Muscle layer of duodenum (tissue), 2 donors: ENCODE measurements around the gene HBEGF.
A peak's percentile ranks its signal among the peaks of the same experiment; 100 is the strongest.

Experiments
- H3K27ac ChIP-seq: one replicate; pipeline ENCODE4 v1.7.0; 2013; ENCODE audit warnings: mild to moderate bottlenecking, low read length
- H3K27me3 ChIP-seq: one replicate; pipeline ENCODE4 v1.7.0; 2013; ENCODE audit warnings: low read depth, mild to moderate bottlenecking, control low read depth, low read length
- H3K36me3 ChIP-seq, 2 donors: one replicate each; pipeline ENCODE4 v1.7.0; 2013; ENCODE audit warnings: low read length in 2 of 2, control low read depth in 1 of 2, mild to moderate bottlenecking in 1 of 2; ENCODE audit not compliant: insufficient read depth in 2 of 2, control insufficient read depth in 1 of 2
- H3K4me1 ChIP-seq, 2 donors: one replicate each; pipeline ENCODE4 v1.7.0; 2013; ENCODE audit warnings: low read length in 2 of 2, mild to moderate bottlenecking in 2 of 2, control low read depth in 1 of 2, moderate library complexity in 1 of 2; ENCODE audit not compliant: insufficient read depth in 2 of 2, control insufficient read depth in 1 of 2
- H3K4me3 ChIP-seq, 2 donors: one replicate each; pipeline ENCODE4 v1.7.0; 2013; ENCODE audit warnings: low read length in 2 of 2, low read depth in 1 of 2, mild to moderate bottlenecking in 1 of 2
- H3K9me3 ChIP-seq, 2 donors: one replicate each; pipeline ENCODE4 v1.7.0; 2013; ENCODE audit warnings: low read length in 2 of 2, control low read depth in 1 of 2, mild to moderate bottlenecking in 1 of 2; ENCODE audit not compliant: control insufficient read depth in 1 of 2
- donor health status: healthy.

HBEGF gene

DNA sequence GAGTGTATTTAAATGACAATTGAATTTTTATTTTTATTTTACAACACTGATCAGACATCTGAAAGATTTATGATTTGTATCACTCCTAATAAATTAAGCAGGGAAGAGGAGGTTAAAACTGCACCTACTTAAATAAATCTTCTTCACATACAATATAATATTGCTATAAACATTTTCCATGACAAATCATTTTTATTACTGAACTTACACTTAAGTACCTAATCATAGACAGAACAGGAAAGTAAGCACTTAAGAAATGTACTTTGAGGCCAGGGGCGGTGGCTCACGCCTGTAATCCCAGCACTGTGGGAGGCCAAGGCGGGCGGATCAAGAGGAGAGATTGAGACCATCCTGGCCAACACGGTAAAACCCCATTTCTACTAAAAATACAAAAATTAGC, 47.3 kb downstream of the HBEGF start:
- H3K27ac ChIP-seq = no peak overlapping the region
- H3K9me3 ChIP-seq = no peaks in the 10 kb centered on the region
- H3K4me3 ChIP-seq = no peak overlapping the region
- H3K4me1 ChIP-seq = peaks cover 30 to 48% of the 10 kb centered on the region in 2 donors
- H3K36me3 ChIP-seq = peaks cover 5 to 7% of the 10 kb centered on the region in 2 donors
- H3K27me3 ChIP-seq = no peaks in the 10 kb centered on the region

DNA sequence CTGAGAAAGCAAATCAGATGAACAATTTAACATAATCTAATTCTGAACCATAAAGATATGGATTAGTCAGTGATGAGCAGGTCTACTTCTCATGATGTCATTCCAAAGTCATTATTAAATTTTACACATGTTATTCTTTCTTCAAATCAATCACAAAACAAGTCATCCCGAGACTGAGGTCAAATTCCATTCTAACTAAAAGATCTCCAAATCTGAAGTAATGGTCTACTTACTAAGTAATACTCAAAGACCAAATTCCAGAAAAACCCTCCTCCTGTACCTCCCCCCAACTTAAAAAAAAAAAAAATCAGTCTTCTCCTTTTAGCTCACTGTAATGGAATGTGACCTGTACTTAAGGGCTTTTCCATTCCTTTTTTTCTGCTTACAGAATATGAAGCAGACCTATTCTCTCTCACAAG, 48.2 kb downstream of the HBEGF start:
- no peaks in the 10 kb centered on the region for H3K27me3 ChIP-seq
- peak overlapping the region; percentile 49 for H3K27ac ChIP-seq
- H3K4me3 ChIP-seq = no peak overlapping the region
- H3K36me3 ChIP-seq = peaks cover 5 to 7% of the 10 kb centered on the region in 2 donors
- H3K9me3 ChIP-seq = no peaks in the 10 kb centered on the region
- peaks cover 32 to 57% of the 10 kb centered on the region in 2 donors for H3K4me1 ChIP-seq

DNA sequence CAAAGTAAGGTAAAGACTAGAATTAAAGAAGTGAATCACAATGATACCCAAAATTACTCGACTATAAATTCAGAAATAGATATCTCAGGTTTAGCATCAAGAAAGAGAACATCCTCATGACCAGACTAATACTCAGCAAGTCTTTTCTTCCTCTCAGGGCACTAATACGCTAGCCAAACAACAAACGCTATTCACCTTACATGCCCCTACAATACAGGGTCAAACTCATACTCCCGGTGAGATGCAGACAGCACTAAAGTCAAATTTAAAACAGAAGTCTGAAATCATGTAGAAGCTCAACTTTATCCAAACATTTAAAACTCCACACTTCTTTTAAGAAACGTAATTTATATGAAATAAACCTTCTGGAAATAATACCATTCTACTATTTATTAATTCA, 49.1 kb downstream of the HBEGF start:
- H3K4me3 ChIP-seq = no peak overlapping the region
- H3K4me1 ChIP-seq = peaks cover 41 to 64% of the 10 kb centered on the region in 2 donors
- no peaks in the 10 kb centered on the region for H3K9me3 ChIP-seq
- H3K36me3 ChIP-seq = peaks cover 5 to 7% of the 10 kb centered on the region in 2 donors
- H3K27me3 ChIP-seq = no peaks in the 10 kb centered on the region
- H3K27ac ChIP-seq = peak overlapping the region; percentile 49

DNA sequence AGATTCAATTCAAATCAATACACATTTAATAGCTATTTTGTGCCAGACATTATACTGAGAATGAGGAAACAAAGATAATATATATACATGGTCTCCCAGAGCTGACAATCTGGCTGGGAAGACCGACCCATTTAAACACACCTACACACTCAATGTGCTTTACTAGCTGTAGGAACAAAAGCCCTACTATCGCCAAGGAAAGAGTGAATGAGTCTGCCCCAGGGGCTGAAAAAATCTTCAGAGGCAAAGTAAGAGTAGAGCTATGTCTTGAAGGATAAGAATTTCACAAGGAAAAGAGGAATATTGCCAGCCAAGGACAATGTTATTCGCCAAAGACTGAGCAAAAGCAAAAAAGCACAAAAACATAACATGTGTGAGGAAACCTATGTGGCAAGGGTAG, 50.1 kb downstream of the HBEGF start:
- Histone ChIP-seq H3K36me3 (peaks cover 5 to 7% of the 10 kb centered on the region in 2 donors), H3K27ac (peak overlapping the region; percentile 49), H3K4me3 (no peak overlapping the region), H3K27me3 (no peaks in the 10 kb centered on the region), H3K4me1 (peaks cover 38 to 61% of the 10 kb centered on the region in 2 donors), H3K9me3 (no peaks in the 10 kb centered on the region)

DNA sequence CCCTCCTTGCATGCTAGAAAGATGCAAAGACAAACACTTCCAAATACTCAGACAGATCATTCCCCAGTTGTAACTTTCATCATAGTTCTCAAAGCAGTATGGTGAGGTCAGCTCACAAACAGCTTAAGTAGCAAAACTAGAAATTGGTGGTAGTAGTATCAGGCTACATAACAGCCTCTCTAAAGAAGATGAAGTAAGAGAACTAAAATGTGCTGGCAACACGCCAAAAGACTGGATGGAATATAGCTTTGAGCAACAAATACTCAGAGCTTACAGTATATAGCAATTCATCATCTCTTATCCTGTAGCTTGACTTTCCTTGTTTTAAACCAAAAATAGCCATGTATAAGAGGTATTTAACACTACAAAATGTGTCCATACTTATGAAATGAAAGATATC, 51.0 kb downstream of the HBEGF start:
- no peaks in the 10 kb centered on the region for H3K9me3 ChIP-seq
- peaks cover 40 to 64% of the 10 kb centered on the region in 2 donors for H3K4me1 ChIP-seq
- no peaks in the 10 kb centered on the region for H3K27me3 ChIP-seq
- H3K4me3 ChIP-seq = no peak overlapping the region
- no peak overlapping the region for H3K27ac ChIP-seq
- peaks cover 5 to 7% of the 10 kb centered on the region in 2 donors for H3K36me3 ChIP-seq

DNA sequence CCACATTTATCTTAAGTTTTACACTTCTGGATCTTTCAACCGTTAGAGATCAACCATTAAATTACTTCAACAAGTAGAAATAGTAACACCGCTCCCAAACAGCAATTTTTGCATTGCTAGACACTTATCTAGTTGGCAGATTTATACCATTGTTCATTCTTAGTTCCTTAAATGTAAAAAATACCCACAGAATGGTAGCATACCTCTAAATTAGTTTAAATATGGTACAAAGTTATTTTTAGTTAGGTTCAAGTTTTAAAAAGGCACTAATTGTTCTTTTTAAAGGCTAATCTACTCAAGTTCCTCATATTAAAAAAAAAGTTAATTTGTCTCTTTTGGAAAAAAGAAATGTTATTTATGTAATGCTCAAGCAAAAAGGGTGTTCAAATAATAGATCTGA, 51.6 kb downstream of the HBEGF start:
- peaks cover 40 to 64% of the 10 kb centered on the region in 2 donors for H3K4me1 ChIP-seq
- H3K27ac ChIP-seq = peak overlapping the region; percentile 10
- H3K27me3 ChIP-seq = no peaks in the 10 kb centered on the region
- H3K4me3 ChIP-seq = no peak overlapping the region
- peaks cover 1 to 5% of the 10 kb centered on the region in 2 donors for H3K36me3 ChIP-seq
- H3K9me3 ChIP-seq = no peaks in the 10 kb centered on the region

DNA sequence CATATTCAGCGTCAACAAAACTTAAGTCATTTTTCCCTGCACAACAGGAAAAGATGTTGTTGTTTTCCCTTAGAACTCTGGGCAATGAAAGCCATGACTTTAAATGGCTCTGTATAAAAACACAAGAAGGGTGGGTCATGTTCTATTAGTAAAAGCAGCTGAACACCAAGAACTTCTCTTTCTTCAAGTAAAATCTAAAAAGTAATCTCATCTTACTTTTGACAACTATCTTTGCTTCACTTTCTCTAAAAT, 52.6 kb downstream of the HBEGF start:
- no peak overlapping the region for H3K4me3 ChIP-seq
- peaks cover 40 to 62% of the 10 kb centered on the region in 2 donors for H3K4me1 ChIP-seq
- H3K27me3 ChIP-seq = no peaks in the 10 kb centered on the region
- H3K27ac ChIP-seq = peak overlapping the region; percentile 36
- H3K9me3 ChIP-seq = no peaks in the 10 kb centered on the region
- peaks cover 0 to 5% of the 10 kb centered on the region in 2 donors for H3K36me3 ChIP-seq

DNA sequence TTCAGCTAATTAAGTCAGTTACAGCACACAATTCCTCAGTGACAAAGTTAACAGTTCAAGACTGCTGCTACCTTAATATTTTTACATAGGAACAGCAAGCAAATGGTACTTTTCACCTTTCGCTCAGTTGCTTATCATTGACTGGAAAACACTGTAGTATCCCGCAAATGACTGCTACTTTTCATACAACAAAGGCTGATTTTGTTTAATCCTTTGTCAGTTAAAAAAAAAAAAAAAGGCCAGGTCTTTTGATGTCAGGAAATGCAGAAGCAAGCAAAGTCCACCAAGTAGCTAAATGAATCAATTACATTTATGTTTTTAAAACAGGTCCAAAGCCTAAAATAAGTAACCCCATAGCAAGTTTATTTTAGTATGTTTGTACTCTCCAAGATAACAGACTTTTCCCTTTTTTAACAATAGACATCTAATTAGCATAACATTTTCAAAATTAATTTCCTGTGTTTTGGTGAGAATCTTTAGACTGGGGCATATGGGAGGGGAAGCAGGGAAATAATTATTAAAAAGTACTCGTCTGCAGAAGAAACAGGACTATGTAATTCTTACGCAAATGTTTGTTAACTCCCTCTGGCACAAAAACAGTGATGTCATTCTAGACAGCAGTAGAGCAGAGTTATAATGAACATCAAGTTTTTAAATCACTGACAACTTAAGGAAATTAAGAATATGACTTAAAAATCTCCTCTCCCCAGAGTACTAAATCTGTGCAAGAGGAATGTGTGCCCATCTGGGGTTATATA, 53.1 kb downstream of the HBEGF start:
- no peaks in the 10 kb centered on the region for H3K27me3 ChIP-seq
- H3K36me3 ChIP-seq = peaks cover 0 to 5% of the 10 kb centered on the region in 2 donors
- peak overlapping the region; percentile 36 for H3K27ac ChIP-seq
- no peak overlapping the region for H3K4me3 ChIP-seq
- no peaks in the 10 kb centered on the region for H3K9me3 ChIP-seq
- H3K4me1 ChIP-seq = peaks cover 38 to 59% of the 10 kb centered on the region in 2 donors

DNA sequence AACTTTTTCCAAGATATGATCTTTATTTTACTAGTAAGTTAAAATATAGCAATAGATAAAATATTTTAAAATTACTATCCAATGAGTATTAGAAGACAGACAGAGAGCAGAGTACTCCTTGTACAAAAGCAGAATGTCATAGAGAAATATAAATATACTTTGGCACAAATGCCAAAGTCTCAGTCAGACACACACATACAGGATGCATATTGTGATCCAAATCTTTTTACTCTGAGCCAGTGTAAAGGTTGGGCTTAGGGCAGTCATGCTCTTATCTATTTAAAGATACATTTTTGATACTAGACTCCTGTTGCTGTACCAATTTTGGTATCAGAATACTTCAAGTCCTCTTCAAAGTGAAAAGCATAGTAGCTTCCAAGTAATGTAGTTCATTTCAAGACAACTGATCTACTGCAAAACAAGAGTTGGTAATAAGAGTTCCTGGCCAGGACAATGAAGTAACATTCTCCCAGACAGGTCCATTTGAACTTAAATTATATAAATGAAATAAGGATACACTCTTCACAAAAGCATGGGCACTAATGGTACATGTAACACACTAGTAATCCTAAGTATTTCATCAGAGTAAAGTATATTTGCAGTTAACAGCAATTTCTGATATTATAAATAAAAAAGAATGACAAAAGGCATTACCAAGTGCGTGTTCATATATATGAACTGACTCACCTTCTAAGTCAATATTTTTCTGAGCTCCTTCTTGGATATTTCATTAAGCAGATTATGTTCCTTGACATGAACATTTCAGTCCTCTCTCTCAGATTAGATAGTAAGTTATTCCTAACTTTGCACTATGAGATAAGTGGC, 54.0 kb downstream of the HBEGF start:
- H3K27ac ChIP-seq = peak overlapping the region; percentile 36
- H3K4me1 ChIP-seq = peaks cover 33 to 55% of the 10 kb centered on the region in 2 donors
- H3K36me3 ChIP-seq = peaks cover 0 to 5% of the 10 kb centered on the region in 2 donors
- no peaks in the 10 kb centered on the region for H3K9me3 ChIP-seq
- H3K27me3 ChIP-seq = no peaks in the 10 kb centered on the region
- no peak overlapping the region for H3K4me3 ChIP-seq

DNA sequence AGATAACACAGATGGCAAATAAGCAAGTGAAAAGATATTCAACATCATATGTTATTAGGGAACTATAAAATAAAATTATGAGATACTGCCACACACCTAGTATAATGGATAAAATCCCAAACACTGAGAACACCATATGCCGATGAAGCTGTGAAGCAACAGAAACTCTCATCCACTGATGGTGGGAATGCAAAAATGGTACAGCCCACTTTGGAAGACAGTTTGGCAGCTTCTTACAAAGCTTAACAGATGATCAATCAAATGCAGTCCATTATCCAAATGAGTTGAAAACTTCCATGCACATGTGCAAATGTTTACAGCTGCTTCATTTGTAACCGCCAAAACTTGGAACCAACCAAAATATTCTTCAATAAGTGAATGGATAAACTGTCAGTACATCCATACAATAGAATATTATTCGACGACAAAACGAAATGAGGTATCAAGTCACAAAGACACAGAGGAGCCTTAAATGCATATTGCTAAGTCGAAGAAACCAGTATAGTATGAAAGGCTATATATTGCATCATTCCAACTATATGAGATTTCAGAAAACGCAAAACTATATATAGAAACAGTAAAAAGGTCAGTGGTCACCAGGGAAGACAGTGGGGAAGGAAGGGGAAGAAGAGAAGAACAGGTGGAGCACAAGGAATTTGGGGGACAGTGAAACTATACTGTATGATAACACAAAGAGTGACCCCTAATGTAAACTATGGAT, 58.4 kb downstream of the HBEGF start:
- H3K4me1 ChIP-seq = peaks cover 17 to 36% of the 10 kb centered on the region in 2 donors
- no peaks in the 10 kb centered on the region for H3K27me3 ChIP-seq
- H3K27ac ChIP-seq = no peak overlapping the region
- no peaks in the 10 kb centered on the region for H3K9me3 ChIP-seq
- H3K4me3 ChIP-seq = no peak overlapping the region
- no peaks in the 10 kb centered on the region for H3K36me3 ChIP-seq

DNA sequence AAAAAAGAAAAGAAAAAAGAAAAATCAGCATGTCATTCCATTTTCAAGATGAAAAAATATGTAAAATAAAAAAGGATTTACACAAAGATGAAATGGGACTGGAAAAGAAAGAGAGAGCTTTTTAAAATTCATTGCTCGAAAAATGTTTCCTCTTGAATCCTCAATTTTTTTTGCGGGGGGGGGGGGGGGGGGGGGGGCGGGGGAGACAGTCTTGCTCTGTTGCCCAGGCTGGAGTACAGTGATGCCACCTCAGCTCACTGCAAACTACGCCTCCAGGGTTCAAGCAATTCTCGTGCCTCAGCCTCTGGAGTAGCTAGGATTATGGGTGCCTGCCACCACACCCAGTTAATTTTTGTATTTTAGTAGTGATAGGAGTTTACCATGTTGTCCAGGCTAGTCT, 60.0 kb downstream of the HBEGF start:
- no peak overlapping the region for H3K4me3 ChIP-seq
- peaks cover 5 to 25% of the 10 kb centered on the region in 2 donors for H3K4me1 ChIP-seq
- H3K36me3 ChIP-seq = no peaks in the 10 kb centered on the region
- H3K9me3 ChIP-seq = no peaks in the 10 kb centered on the region
- no peaks in the 10 kb centered on the region for H3K27me3 ChIP-seq
- no peak overlapping the region for H3K27ac ChIP-seq
